Activated CD4-positive, alpha-beta T cell treated with anti-CD3 and anti-CD28 coated beads, Interleukin-2, amount 50 U/mL, for 4 hours (primary cell): ENCODE results near the gene ARHGEF28.

Experiments used
- DNase-seq, 2 experiments: peaks; one replicate each; pipeline ENCODE4 v3.0.0-alpha.2; 2020

The ARHGEF28 gene

DNA sequence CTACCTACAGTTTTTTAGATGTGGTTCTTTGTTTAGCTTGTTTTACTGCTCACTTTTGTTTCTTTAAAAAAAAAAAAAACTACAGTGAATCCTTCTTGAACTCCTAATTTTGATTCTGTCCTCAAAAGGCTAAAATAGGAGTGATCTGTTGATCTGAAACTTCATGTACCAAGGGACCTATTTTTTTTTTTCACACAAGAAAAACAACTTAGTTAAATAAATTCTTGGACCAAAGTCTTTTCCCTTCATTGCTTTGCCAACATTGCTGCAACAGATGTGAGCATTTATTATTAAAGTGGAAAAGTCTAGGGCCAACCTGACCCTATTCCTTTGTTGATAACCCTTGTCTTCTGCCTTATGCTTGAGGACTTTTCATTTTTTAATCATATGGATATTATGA, 236.8 kb downstream of the ARHGEF28 start:
- no peak for DNase-seq

DNA sequence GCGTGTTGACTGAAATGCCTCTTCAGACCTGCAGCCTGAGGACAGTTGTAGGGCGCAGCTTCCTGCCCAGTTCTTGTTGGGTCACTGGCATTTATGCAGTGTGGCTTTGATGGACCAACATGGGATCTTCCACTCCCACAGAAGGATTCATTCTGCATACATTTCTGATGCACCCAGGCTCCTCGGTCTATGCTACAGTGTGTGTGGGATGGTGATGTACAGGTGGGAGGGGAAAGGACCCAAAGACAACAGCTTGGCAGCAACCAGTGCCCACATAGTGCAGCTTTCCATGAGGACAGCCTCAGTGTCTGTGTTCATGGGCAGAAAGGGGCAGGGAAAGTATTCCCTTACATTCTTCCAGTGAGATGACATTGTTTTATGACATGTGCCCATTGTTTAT, 237.9 kb downstream of the ARHGEF28 start:
- no peak for DNase-seq

DNA sequence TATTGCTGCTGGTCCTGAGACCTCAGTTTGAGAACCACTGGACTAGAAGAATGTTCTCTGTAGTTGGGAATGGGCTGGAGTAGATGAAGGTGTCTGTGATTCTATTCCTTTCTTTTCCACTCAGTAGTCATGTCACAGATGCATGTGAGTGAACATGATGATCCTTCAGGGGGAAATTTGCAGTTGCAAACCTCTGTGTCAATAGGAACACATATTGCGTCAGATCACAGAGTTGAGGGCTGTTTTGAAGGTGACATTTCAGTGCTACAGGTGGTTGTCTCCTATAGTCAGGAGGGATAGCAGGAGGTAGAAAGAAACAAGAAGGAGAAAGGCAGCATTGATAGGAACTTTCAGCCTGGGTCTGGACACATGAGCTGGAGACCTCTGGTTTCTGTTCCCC, 239.3 kb downstream of the ARHGEF28 start:
- no peak for DNase-seq

DNA sequence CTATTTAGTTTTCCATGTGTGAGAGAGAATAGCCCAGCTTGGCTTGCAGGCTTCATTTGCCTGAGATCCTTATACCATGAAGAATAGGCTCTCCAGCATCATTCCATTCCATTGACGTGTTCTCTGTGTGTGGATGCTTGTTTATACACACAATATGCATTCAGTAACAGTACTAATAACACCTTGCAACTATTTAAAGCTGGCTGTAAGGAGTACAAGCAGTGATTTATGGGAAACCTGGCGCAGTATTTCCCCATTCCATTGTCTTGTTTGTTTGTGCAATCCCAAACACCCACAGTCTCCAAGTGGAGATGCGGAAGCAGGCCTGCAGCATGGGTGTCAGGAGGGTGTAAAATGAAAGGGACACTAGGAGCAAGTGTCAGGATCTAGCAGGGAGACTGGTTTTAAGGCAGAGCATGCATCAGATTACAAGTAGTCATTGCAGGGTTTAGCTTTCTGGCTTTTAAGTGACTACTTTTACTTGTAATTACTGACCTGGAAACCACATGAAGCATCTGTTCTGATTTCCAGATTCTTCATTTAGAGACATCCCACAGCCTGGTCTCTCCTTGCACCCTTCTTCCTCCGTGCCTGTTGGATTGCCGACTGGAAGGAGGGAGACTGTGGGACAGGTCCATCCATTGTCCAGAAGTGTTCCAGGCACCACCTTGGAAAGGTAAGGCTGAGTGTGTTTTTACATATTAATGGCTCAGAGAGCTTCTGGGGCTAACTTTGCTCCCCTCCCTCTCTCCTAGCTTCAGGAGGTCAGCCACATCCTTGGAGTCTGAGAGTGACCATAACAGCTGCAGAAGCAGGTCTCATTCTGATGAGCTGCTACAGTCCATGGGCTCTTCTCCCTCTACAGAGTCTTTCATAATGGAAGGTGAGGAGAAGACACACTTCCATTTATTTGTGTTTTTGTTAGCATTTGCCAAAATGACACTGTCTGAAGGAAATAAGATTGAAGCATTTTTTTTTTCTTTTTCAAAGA, 241.6 kb downstream of the ARHGEF28 start:
- no peak for DNase-seq

DNA sequence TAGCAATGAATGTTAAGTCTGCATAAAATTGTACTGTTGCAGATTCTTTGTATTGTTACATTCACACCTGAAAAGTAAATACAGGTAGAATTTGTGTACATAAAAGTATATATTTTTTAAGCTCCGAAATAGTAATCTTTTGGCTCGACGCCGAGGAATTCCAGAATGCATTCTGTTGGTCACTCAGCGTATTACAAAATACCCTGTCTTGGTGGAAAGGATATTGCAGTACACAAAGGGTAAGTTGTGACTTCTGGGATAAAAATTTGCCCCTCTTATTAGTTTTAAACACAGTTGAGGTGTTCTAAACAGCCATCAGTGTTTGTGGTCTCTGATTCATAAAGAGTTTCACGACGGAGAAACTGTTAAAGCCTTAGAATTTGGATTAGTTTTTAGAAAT, 257.6 kb downstream of the ARHGEF28 start:
- DNase-seq: no peak

DNA sequence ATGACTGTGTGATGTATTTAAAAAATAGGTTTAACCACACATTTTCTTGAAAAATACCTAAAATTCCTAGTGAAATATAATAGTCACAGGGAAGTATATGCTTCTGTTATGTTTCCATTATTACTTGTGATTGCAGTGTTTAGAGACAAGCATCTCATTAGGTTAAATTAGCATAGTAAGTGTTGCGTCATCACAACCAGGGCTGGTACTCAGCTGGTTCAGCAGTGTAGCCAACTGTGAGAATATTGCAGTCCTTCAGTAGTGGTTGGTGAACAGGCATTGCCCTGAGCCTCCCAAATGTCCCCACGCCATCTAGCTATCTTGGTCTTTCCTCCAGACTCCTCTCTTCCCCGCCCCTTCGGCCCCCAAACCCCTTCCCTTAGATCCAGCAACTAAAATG, 261.7 kb downstream of the ARHGEF28 start:
- DNase-seq: no peak

DNA sequence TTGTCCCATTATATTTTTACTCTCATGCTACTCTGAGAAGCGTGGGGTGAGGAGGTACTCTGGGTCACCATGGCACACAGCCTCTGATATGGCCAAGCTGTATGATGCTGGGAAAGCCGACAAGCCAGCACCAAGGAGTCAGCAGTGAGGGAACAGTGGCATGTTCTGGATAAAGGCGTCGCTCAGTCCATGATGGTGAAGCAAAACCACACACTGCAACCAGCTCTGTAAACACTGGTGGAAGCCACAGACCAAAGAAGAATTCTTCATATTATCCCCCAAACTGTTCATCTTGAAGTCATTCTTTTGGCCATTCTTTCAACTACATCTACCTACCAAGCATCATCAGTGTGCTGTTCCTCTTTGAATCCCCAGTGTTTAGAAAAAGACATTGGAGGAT, 264.6 kb downstream of the ARHGEF28 start:
- DNase-seq: no peak

DNA sequence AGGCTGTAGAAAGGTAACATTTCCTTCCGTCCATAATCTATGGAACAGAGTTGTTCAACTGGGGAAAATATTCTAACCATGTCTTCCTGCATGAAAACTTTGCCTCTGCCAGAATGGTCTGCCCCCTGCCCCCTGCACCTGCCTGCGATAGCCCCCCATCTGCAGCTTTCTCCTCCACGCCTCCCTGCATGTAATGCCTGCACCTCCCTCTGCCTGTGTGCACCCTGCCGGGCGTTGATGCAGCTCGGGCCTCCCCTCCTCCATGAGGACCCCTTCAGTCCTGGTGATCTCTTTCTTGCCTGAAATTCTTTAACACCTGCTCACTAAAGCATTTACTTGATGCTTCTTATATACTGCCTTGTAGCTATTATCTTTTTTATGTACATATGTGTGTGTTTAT, 266.2 kb downstream of the ARHGEF28 start:
- DNase-seq: no peak

DNA sequence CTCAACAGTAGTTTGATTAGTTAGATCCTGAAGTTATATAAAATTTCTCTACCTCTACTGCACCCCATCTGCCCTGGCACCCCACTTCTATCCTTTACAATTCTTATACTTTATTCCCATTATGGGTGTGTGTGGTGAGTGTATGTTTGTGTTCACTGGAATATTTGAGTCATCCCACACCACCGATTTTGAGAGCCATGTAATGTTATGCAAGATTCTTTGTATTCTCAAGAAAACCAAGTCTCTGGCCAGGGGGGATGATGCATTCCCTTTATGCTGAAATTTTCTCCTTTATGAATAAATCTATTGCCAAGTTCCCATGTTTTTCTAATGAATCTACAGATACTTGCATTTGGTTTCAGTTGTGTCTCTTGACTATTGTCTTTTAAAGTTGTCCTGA, 266.8 kb downstream of the ARHGEF28 start:
- no peak for DNase-seq

DNA sequence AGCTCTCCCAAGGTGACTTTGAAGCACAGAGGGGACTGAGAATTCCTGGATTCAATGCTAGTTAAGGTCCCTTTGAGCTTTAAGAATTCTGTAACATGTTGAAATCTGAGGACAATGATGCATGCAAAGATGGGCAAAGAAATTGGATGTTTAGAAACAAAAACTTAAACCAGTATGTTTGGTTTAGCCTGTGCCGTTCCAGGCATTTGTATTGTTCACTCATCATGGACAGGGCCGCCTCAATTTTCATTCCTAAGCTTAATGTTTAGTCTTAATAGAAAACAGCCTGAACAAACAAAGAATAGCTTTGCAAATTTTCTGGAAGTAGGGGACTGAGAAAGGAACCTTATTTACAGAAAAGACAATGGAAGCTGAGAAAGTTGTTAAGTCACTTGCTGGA, 267.8 kb downstream of the ARHGEF28 start:
- no peak for DNase-seq

DNA sequence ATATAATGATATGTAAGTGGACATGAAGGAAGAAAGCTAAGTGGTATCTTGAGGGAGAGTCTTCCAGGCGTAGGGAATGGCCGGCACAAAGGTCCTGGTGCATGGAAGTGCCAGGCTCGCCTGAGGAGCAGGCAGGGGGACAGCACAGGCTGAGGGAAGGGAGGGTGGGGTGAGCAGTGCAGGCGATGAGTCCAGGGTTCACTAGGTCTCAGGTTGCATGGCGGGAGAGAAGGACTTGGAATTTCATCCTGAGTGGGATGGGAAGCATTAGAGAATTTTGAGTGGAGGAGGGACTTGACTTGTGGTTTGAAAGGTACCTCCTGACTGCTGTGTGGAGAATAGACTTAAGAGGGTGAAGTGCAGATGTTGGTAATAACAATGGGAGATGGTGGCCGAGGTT, 268.9 kb downstream of the ARHGEF28 start:
- DNase-seq: no peak

DNA sequence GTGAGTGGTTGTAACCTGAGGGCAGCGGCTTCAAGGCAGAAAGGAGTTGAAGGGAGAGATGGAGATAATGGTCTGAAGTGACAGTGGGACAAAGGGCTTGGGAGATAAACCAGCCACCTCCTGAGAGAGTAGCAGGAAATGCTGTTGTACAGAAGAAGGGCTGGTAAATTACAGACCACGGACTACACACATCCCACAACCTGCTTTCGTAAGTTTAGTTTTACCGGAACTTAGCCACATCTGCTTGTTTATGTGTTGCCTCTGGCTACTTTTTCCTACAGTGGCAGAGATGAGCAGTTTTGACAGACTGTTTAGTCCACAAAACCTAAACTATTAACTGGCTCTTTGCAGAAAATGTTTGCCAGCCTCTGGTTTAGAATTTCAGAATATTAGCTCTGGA, 269.5 kb downstream of the ARHGEF28 start:
- no peak for DNase-seq

DNA sequence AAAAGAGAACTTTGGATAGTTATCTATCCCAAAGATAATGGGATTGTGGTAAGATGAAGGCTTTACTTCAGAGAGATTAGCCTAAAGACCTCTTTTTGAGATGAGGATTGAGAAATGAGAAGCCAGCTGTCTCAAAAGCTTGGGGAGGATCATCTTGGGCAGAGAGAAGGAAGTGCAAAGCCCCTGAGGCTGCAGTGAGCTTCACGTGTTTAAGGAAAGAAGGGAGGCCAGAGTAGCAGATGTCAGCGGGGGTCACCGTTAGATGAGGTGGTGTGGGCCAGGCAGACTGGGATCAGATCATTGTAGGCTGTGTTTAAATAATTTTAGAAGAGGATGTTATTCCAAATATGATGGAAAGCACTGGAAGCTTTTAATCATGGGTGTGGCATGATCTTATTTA, 270.1 kb downstream of the ARHGEF28 start:
- DNase-seq: no peak

DNA sequence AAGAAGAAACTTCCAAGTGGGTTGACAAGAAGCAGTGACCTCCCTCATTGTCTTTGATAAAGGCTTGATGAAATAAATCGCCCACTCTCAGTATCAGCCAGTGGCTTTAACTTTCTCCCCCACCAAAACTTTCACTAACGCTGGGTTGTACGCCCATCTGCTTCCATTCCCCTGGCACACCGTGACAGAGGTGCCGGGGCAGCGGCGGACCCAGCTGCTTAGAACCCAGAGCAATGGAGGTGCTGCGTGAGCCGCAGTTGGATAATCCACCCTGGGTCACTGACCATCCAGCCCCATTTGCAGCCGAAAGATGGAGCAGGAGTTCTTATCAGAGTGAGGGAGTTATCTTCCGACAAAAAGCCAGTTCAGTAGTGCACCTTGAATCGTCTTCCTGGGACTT, 270.7 kb downstream of the ARHGEF28 start:
- no peak for DNase-seq

DNA sequence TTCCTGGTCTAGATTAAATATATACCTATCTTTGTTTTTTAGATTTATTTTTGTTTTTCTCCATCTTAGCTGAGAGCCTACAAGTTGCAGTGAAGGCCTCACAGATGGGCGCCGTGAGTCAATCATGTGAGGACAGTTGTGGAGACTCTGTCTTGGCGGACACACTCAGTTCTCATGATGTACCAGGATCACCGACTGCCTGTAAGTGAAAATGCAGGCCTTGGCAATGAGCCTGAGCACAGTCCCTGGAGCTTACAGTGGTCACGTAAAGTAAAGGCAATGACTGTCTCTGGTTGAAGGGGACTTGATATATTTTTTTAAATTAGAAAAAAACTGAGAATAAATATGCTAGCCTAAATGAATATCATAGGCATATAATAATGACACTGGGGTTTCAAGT, 271.9 kb downstream of the ARHGEF28 start:
- no peak for DNase-seq

DNA sequence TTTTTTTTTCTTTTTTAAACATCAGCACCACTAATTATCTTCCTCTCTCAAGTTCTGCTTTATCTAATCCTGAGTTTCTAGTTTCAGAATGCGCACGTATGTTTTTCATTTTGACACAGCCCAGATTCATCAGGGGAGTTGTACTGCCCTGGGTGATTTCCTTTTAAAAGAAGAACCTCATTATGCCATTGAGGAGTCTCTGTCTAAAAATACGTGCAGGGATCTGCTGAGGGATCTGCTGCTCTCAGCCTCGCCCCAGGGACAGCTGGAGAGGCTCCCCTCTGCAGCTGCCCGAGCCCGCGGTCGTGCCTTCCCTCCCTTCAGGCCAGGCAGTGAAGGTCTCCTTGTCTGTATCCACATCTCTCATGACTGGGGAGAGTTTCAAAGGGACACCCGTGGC, 273.1 kb downstream of the ARHGEF28 start:
- DNase-seq: no peak

DNA sequence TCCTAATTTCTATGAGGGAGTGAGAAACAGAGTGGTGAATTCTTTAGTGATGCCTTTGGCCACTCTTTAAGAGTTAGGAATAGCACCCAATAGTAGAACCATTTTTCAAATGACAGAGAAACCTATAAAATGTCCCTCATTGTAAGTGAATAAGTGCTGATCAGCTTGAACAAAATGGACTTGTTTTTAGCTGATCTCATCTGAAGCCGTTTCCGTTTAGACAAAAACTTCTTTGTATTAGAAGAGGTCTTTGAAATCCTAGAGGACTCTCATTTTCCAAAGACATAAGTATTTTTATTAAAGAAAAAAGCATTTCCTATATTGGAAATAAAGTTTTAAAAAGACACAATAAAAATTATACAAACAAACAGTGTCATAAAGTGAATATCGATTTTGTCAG, 273.9 kb downstream of the ARHGEF28 start:
- DNase-seq: no peak

DNA sequence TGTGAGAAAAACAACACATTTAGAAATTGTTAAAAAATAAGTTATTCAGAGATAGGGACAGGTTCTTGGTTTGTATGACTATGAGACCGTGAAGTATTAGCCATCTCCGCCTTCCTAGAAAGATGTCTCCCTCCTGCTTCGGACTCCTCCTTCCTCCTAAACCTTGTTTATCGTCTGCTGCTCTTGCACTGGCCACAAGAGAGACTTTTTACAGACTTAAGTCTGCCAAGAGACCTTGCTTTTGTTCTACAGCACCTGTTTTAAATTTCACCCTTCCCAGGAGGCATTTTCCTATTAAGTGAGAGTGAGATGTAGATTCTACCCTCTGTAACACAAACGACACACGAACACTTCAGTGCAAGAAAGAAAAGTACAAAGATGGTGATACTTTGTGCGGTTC, 274.6 kb downstream of the ARHGEF28 start:
- DNase-seq: no peak

DNA sequence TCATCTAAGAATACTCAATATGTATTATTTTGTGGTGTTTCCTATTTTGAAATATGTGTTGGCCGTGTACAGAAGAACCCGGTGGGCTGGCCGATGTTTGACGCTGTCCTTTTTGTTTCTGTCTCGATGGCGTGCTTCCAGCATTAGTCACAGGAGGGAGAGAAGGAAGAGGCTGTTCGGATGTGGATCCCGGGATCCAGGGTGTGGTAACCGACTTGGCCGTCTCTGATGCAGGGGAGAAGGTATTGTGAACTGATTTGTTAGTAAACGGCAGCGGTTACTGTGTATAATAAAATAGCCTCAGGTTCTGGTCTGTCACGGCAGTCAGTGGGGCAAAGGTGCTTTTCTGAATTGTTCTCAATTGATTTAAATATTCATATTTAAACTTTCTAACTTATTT, 275.0 kb downstream of the ARHGEF28 start:
- DNase-seq: no peak

DNA sequence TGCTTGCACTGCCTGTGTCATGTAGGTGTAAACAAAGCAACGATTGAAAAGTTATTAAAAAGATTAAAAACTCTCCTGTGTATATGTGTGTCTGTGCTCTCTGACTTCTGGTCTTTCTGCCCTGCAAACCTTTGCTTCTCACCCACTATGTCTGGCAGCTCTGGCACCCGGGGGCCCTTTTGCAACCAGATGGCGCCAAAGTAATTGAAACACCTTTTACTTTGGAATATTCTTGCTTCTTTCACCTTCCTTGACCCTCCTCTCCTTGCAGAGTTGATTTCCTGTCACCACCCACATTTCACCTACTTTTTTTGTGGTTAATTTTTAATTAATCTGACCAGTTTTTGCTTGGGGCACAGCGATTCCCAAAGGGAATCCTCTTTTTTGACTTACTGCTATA, 275.5 kb downstream of the ARHGEF28 start:
- no peak for DNase-seq

DNA sequence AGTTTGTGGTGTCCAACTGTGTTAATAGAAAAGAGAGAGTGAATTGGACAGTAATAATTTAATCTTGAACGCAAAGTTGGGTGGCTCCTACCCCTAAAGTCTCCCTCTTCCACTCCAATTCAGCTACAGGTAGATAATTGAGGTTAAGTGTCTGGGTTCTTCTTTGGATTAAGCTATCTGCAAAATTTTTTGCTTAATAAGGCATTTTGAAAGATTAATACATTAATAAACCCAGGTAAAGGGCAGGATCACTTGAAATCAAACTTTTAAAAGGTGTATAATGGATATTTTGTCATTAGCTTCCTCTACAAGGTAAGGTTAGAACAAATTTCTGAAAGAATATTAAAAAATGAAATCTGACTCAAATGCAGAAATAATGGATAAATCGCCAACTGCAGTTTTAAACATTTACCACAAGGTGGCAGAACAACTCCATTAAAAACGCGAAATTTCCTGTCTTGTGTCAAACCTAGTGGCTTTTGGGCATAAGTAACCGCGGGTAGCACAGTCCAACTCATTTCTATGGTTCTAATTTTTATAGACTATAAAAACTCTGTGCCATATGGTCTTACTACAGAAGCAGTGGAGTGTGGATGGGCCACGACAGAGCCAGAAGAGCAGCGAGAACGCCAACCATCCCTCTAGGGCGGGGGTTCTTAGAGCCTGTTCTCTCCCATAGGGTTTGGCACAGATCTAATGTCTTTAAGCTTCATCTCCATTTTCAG, 276.5 kb downstream of the ARHGEF28 start:
- DNase-seq: no peak

DNA sequence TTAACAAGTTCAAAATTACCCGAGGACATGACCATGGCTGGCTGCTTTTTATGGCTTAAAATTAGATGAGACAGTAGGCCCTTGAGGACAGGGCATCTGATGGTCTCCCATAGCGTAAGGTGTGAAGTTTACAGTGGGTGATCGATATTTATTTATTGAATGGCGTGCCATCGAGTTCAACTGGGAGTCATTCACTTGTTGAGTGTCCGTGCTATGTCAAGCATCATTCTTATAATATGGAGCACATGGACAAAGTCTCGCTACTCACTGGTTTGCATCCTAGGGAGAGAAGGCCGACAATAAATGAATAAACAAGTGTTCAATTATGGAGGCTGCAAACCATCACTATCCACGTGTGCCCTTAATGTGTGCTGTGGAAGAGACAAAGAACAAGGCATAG, 277.2 kb downstream of the ARHGEF28 start:
- no peak for DNase-seq

DNA sequence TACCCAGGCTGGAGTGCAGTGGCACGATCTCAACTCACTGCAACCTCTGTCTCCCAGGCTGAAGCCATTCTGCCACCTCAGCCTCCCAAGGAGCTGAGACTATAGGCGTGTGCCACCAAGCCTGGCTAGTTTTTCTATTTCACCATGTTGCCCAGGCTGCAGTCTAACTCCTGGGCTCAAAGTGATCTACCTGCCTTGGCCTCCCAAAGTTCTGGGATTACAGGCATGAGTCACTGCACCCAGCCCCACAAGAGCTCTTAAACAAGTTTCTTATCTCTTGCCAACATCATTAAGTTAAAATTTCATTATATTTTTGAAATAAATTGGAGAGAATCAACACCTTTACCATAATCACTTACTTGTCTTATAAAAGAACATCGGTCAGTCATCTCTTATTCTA, 280.3 kb downstream of the ARHGEF28 start:
- no peak for DNase-seq

DNA sequence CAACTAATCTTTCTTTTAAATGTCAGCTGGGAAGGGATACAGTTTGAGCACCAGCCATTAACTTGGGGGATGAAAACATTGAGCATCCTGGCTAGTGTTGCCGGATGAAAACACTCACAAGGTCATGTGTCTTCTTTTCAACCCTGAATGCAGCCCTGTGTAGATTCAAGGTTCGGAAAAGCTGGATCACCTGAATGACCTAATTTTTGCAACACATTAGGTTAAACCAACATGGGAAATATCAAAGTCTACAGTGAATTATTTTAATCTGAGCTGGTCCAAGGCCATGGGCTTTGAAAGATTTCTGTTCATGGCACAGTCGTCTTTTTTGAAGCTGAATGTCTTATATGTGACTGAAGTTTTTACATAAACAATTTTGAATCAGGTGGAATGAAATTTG, 281.2 kb downstream of the ARHGEF28 start:
- DNase-seq: no peak
